ENCODE measurements around the gene HTR1E.
"Not testable (repeated sequence)": the region's sequence is repeated elsewhere in the genome, so short reads cannot be mapped to it uniquely, and the experiment has no call there.

Gene HTR1E

DNA sequence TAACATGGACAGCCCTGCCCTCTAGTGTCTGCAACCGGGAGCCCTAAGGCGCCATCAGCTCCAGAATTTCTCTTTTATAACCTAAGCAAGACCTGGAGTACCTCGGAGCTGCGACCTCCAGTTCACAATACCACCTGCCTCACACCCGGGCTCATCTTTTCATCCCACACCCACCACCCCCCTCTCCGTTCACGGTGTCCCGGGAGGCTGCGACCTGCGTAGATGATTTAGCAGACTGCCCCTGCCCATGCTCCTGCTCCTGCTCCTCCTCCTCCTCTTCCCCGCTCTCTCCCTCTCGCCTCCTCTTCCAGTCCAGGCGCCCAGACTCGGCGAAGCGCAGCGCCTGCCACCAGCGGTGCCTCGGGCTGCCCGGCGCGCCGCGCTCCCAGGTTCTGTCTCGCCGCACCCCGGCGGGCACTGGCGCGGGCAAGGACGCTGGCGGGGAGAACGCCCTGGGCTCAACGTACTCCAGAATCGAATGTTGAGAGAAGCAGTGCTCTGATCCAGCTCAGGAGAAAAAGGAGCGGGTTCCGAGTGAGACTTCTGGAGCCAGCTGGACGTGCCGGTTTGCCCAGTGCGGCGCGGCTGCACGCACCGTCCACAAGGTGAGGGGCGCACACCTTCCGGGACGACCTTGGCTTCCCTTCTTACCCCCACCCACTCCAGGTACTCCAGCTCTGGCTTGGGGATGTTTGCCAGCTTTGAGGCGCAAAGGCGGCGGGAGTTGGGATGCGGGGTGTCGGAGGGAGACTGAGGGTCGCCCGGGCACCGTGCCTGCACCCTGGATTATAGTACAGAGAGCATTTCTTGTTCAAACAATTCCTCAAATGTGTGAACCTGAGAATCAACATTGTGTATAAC is at the start of gene HTR1E:
Gene HTR1E (plus strand): TSS at position 310 of the 861 bp plus-strand sequence. CDS start 77,807 bp downstream, outside the sequence.
- DNase-seq, result no peak

GRCh38 chr6:86888301-86888700 is 49.0 kb upstream of the HTR1E start:
- no peak for DNase-seq

DNA sequence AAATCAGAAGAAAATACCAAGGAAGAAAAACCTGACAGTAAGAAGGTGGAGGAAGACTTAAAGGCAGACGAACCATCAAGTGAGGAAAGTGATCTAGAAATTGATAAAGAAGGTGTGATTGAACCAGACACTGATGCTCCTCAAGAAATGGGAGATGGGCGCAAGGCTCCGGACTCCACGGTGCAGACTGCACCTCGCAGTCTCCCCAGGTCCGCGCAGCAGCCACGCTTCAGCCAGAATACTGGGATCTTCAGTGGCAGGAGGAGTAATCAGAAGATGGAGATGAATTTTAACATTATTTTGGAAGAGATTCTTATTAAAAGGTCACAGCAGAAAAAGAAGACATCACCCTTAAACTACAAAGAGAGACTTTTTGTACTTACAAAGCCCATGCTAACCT is 40.1 kb upstream of the HTR1E start:
- DNase-seq, result not testable (repeated sequence)

DNA sequence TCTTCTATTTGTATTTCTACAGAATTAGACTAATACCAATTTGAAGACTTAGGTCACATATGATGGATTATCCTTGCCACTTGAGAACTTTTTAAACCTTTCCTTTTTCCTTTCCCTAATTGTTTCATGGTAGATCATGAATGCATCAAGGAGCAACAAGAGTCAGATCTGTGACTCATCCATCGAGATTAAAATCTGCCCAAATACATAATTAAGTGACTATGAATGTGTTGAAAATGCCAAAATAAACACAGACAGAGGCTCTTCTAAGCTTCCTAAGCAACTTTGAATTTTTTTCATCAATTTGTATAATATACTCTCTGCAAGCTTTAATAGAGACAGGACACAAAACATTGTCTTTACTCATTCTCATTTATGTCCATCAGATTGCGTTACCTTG is 23.5 kb upstream of the HTR1E start:
- DNase-seq, result no peak

GRCh38 chr6:86916393-86916792 is 20.9 kb upstream of the HTR1E start:
- no peak for DNase-seq

- DNase-seq, result not testable (repeated sequence)
Observed at GRCh38 chr6:86927138-86927537, 10.2 kb upstream of the HTR1E start.

- not testable (repeated sequence) for DNase-seq
Observed at GRCh38 chr6:86927859-86928258, 9.5 kb upstream of the HTR1E start.

GRCh38 chr6:86934365-86934764 is 3.0 kb upstream of the HTR1E start:
- no peak for DNase-seq

GRCh38 chr6:86936834-86937218 is 502 bp upstream of the HTR1E start:
- DNase-seq, result no peak

GRCh38 chr6:86938814-86939213 is 1.5 kb downstream of the HTR1E start:
- DNase-seq, result no peak

DNA sequence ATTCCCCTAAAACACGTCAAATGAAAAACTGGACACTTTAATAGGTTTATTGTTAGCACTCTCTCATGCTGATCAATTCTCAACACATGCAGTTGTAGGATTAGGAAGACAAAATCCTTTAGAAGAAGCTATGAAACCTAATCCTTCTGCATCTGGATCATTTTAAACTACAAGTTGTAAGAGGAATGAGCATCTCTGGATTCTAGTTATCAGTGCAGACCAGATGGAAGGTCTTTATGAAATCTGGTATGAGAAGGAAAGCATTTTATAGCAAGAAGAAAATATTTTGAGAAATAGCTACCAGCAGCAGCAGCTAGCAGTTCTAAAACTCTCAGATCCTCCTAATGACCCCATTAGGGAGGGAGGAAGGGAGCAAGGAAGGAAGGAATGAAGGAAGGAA is 4.1 kb downstream of the HTR1E start:
- DNase-seq, result no peak

DNA sequence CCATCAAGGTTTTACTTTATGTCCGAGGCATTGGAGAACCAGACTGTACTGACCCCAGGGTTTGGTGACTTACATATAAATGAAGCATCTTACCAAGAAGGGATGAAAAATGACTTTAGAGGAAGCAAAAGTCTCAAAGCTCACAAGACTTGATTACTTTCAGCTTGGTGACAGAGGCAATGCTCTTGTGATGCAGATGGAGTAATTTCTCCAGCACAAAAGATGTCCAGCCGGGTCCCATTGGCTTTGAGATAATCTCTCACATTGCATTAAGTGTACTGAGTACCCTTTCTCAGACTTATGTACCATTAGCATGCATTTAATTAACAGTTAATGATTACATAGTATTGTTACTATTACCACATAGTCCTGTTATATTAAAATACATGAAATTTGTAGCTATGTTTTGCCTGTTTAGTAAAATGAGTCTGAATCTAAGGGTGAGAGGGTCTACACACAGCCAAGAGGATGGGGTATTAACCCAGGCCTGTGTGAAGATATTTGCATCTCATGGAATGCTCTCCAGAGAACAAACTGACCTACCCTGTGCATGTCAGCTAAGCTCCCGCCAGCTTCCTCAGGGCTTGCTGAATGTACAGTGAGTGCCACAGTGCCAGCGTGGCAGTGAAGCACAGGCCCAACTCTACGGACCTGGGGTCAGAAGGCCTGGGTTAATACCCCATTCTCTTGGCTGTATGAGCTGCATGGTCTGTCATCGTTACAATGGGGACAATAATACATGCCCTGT is 5.6 kb downstream of the HTR1E start:
- DNase-seq, result no peak

DNA sequence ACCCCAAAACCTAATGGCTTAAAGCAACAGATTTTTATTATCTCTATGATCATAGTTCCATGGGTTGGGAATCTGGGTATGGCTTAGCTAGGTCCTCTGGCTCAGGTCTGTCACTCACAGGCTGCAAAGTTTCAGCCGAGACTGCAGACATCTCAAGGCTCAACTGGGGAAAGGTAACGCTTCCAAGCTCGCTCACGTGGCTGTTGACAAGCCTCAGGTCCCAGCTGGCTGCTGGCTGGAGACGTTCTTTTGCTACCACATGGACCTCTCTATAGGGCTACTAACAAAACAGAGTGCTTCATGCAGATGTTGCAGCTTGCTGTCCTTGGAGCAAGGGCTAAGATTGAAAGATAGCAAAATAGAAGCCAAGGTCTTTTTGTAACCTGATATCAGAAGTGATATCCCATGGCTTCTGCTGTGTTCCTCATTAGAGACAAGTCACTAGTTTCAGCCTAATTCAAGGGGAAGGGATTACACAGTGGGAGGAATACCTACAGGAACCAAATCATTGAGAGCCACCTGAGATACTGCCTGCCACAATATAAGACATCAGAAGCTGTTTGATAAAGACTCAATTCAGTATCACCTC is 6.6 kb downstream of the HTR1E start:
- DNase-seq, result no peak

- no peak for DNase-seq
Observed at GRCh38 chr6:86949771-86950170, 12.4 kb downstream of the HTR1E start.

GRCh38 chr6:86952991-86953390 is 15.7 kb downstream of the HTR1E start:
- no peak for DNase-seq

DNA sequence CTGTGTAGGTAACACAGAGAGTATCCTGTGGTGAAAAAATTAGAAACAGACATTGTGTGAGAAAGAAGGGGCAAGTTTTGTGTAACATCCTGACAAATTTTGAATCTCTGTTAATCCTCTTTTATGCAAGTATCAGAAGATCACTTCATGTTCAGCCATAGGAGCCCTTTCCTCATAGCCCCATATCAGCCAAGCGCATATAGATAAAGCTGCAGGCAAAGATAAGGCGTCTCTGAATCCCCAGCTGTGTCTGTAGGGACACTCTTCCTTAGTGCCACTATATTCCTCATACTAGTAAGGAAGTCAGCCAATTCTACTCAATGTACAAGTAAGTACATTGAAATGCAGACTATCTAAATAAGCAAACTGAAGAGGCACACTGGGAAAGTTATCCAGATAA is 22.3 kb downstream of the HTR1E start:
- DNase-seq, result no peak

GRCh38 chr6:86961455-86962200 is 24.3 kb downstream of the HTR1E start:
- DNase-seq, result no peak

DNA sequence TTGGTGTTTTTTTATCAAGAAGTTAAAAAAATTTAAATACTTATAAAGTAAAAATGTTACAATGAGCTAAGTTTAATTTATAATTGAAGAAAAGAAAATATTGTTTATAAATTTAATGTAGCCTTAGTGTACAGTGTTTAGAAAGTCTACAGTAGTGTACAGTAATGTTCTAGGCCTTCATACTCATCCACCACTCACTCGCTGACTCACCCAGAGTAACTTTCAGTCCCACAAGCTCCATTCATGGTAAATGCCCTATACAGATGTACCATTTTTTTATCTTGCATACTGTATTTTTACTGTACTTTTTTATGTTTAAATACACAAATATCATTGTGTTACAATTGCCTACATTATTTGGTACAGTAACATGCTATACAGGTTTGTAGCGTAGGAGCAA is 26.0 kb downstream of the HTR1E start:
- DNase-seq, result no peak

DNA sequence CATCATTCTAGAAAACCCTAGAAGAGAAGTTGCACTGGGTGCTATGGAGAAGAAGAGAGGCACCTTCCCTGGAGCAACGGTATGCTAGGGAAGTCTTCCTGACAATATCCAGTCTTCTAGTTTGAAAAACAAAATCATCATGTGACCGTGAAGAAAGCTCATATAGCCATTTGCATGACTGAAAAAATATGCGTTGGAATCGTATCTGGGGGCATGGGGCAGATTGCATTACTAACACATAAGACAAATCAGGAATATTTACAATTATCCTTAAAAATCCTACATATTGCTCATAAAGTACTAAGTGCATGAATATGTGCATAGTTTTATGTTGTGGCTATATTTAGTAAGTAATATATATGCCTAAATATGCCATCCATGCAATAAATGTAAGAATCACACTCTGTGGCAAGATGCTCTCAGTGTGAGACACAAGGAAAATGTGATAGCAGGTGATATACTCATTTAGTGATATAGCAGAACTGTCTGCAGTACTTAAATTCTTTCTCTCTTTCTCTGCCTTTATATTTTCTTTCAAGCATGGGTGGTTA is 26.8 kb downstream of the HTR1E start:
- DNase-seq, result no peak

DNA sequence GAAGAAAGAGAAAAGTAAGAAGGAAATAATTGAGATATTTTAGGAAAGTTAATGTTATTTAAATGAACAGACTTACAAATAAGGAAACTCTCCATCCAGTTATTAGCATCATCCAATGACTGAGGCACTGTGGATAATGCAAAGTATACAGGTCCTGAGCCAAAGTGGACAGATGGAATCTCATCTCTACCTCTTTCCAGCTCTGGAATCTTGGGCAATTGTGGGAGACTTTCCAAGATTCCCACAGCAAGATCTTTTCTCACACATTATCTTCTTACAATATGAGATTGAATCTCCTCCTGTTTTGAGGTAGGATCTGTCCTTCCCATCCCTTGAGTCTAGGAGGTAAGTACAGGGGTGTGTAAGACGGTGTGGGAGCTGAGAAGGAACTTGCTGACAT is 28.9 kb downstream of the HTR1E start:
- DNase-seq, result no peak

- DNase-seq, result no peak
Observed at GRCh38 chr6:86969573-86969972, 32.2 kb downstream of the HTR1E start.

GRCh38 chr6:86973088-86973487 is 35.8 kb downstream of the HTR1E start:
- no peak for DNase-seq

DNA sequence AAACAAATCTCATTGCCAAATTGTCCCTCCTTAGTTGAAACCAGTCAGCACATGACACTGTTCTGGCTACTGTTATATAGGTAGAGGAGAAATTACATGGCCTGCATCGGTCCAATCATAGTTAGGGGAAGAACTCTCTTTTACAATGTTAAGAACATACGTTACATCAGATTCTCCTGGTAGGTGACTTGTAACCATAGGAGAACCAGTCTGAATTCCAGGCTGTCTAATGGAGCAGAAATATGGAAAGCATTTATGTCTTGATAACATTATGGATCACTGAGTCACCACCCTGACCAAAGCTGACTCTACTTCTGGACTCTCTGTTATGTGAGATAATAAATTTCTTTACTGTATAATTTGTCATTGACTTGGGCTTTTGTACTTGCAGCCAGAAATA is 40.9 kb downstream of the HTR1E start:
- DNase-seq, result no peak
